Renal pelvis (tissue), 4 donors: Measurements from ENCODE around the gene GOLGA6L10. TPM values are rescaled to one million over a fixed set of nuclear protein-coding genes. Genes with fewer than 3 reads are reported as not detected.
"Not testable (repeated sequence)": the region's sequence is repeated elsewhere in the genome, so short reads cannot be mapped to it uniquely, and the experiment has no call there.

ENCODE experiments used
- DNase-seq: peaks from one replicate; pipeline ENCODE4 v3.0.0-alpha.2; 2013
- polyA plus RNA-seq, 3 donors: library from polyadenylated mRNA; unstranded; fragments of 120-200 nt; gene quantifications; one replicate each; pipeline ENCODE4 v1.2.1, GENCODE V29; 2013; ENCODE audit not compliant: insufficient read length in 3 of 3

Gene GOLGA6L10
- polyA plus RNA-seq, 3 donors, result 0.57 to 15.9 (median 9.3) TPM

DNA sequence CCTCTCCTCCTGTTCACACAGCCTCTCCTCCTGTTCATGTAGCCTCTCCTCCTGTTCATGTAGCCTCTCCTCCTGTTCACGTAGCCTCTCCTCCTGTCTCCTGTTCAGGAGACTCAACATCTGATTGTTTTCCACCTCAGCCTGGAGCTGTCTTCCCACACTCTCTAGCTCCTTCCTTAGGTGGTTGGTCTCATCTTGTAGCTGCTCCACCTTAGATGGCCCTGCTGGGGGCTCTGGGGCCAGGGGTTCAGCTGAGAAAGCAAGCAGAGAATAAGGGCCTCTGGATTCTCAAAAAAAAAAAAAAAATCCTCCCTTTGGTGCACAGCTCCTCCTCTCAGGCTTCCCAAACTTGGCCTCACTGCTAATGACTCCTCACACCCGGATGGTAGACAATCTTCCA lies 4.1 kb downstream of the GOLGA6L10 start:
- not testable (repeated sequence) for DNase-seq

DNA sequence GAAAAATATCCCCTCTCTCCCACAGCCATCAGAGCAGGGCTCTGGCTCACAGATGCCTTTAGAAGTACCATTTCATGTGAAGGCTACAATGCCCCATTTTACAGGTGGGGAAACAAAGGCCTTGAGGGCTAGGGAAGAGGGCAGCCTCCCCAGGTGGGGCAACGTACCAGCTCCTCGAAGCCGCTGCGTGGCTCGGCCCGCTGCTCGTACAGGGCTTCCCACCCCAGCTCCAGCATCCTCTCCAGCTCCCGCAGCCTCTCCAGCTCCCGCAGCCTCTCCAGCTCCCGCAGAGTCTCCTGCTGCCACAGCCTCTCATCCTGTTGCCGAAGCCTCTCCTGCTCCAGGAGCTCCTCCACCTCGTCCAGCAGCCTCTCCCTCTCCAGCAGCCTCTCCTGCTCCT lies 4.9 kb downstream of the GOLGA6L10 start:
- not testable (repeated sequence) for DNase-seq

DNA sequence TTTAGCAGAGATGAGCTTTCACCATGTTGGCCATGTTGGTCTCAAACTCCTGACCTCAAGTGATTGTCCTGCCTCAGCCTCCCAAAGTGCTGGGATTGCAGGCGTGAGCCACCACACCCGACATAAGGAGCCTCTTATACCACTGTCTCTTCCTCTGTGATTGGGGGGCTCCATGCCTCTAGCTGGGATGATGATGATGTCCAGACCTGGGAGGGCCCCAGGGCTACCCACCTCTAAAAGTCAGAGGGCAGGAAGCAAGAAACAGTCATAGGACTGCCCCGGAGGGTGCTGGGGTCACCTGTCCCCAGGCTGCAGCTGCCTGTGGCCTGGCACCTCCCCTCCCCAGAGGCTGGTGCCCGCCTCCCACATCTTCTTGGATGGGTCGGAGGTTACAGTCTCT lies 5.4 kb downstream of the GOLGA6L10 start:
- not testable (repeated sequence) for DNase-seq

DNA sequence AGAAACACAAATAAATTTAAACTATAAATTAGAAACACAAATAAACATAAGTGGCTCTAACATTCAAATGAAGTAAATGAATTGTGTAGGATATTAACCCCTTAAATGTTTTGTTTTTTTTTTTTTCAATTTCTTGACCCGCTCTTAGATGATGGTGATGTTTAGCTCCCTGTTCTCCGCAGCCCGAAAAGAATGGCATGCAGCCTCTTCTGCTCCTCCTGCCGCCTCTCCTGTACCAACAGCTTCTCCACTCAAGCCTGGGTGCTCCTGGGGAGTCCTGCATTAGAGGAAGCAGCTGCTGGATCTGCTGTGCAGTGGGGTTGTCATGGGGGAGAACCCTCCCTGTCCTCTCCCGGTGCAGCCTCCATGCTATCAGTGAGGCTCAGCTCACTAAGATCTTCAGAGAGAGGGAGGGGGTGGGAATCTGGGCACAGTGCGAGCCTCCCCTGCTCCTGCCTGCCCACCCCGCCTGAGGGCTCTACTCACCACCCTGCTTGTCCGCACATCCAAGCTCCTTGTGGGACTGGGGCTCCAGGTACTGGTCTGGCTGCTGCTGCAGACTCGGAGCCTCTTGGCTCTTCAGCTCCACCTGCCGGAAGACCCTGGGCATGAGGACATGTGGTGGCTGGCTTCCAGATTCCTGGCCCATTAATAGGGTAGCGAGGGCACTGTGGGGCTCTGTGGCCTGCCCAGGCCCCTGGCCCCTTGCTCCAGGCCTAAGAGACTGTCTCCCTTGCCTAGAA lies 6.5 kb downstream of the GOLGA6L10 start:
- DNase-seq, result not testable (repeated sequence)

DNA sequence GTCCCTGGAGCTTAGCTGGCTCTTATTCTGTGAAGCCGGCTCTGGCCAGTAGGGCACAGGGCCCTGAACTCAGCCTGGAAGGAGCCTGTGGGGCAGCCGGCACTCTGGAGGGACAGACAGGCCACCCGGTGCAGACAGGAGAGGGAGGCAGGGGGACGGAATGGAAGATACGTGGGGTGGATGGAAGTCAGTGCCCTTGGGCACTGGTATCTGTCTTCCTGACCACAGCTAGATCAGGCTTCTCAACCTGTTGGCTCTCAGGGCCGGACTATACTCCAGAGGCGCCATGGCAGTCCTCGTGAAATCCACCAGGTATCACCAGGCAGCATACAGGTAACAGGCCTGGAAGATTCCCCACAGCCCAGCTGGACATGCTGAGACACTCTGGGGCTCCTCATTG lies 10.7 kb downstream of the GOLGA6L10 start:
- DNase-seq, result not testable (repeated sequence)

DNA sequence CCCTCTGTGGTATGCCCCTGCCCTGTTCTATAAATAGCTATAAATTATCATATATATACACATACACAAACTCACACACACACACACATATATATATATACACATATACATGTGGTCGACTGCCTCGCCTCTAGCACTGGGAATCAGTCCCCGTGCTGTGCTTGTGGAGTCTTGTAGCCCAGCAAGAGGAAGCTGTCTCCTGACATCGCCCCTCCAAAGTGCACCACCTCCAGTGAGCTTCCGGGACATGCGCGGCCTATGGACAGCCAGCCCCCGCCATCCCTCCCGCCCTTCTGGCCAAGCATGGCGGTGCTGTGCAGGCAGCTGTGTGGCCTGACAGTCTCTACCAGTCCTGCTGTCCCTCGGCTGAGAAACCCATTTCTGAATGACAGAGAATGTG lies 11.2 kb downstream of the GOLGA6L10 start:
- DNase-seq, result not testable (repeated sequence)

DNA sequence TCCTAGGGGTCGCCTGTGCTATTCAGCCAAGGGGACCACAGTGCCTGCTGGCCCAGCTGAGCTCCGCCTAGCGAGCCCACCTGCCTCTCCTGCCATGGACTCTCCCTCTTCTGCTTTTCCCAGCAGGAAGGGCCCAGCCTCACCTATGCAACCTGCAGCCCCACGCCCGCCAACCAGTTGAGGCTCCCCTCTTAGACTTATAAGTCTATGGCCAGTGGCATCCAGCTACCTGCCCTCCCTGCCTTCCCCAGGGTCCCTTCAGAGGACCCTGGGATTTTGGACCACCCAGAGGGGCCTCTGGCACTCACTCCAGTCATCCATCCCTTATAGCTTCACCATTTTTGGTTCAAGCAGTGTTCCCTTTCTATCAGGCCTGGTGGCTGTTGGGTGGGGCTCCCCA lies 12.2 kb downstream of the GOLGA6L10 start:
- not testable (repeated sequence) for DNase-seq

DNA sequence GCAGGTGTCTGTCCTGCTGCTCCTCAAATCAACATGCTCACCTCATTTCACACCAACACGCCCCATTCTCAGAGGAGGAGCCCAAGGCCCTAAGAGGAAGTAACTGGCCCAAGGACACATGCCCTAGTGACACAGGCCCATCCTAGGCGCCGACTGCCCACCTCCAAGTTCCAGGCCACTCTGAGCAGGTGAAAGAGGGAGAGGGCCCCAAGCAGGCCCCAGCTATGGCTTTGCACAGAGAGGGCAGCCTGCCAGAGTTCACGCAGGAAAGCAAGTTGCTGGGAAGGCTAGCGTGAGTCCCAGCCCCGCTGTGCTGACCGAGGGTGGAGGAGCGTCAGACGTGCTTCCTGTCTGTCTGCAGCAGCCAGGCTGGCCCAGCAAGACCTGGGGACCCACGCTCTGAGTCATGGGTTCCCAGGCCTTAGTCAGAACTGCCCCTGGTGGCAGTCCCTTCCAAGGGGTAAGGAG lies 13.1 kb downstream of the GOLGA6L10 start:
- DNase-seq, result not testable (repeated sequence)

DNA sequence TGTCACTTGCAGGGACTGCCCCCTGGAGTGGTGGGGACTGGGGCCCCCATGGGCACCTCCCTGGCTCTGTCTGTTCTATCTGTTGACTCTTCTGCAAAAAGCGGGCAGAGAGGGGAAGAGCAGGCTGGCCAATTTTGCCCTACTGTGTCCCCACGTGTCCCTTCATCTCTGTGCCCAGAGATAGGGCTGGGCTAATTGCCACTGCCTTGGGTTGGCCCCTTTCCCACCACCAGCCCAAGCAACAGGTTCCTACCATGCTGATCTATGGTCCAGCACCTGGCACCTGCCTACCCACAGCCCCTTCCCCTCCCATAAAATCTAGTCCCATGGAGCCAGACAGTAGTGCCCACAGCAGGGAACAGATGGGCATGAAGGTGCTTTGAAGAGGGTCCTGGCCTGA lies 14.3 kb downstream of the GOLGA6L10 start:
- not testable (repeated sequence) for DNase-seq

DNA sequence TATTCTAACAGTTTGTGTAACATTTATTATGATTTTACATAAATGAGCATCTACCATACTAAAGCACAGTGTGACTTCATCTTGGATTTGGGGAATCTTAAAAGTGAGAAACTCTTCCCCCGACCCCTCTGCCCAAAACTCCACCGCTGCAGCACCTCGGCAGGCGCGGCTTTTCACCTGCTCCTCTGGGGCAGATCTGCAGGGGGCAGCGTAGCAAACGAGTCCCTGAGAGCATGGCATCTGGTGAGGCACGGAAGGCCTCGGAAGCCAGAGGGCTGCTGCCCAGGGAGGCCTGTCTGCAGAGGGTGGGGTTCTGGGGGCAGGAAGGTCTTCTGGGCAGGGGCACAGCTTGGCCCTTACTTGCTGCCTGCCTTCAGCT lies 14.7 kb downstream of the GOLGA6L10 start:
- not testable (repeated sequence) for DNase-seq

DNA sequence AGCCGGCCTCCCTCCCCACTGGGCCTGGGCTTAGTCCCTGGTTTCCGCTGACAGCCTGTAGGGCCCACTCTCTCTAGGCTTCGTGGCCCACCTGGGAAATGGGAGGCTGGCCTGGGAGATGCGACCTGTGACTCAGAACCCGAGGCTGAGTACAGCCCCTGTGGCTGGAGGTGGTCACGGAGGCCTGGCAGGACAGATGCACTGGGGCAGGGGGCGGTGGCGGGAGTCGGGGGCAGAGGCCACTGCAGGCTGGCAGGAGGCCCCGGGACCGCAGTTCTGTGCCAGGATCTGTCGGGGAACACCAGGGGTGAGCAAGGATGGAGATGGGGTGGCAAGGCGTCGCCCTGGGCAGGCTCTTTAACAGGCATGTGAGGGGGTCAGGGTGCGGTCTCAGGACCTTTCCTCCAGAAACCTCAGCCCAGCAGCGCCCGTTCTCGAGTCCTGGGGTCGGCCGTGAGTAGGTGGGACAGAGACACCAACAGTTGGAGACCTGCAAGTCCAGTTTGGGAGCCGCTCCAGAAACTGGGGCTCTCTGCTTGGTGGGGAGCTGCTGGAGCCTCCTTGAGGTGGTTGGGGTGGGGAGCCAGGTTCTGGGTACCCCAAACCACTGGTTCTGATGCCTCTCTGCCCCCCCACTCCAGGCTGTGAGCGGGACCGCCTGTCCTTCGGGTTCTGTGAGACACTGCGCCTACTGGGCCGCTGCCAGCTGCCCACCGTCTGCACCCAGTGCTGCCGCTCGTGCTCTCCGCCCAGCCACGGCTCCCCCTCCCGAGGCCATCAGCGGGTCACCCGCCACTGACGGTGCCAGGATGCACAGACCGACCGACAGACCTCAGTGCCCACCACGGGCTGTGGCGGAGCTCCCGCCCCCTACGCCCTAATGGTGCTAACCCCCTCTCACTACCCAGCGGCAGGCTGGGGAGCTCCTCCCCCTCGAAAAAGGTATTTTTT lies 15.4 kb downstream of the GOLGA6L10 start:
- DNase-seq, result not testable (repeated sequence)

DNA sequence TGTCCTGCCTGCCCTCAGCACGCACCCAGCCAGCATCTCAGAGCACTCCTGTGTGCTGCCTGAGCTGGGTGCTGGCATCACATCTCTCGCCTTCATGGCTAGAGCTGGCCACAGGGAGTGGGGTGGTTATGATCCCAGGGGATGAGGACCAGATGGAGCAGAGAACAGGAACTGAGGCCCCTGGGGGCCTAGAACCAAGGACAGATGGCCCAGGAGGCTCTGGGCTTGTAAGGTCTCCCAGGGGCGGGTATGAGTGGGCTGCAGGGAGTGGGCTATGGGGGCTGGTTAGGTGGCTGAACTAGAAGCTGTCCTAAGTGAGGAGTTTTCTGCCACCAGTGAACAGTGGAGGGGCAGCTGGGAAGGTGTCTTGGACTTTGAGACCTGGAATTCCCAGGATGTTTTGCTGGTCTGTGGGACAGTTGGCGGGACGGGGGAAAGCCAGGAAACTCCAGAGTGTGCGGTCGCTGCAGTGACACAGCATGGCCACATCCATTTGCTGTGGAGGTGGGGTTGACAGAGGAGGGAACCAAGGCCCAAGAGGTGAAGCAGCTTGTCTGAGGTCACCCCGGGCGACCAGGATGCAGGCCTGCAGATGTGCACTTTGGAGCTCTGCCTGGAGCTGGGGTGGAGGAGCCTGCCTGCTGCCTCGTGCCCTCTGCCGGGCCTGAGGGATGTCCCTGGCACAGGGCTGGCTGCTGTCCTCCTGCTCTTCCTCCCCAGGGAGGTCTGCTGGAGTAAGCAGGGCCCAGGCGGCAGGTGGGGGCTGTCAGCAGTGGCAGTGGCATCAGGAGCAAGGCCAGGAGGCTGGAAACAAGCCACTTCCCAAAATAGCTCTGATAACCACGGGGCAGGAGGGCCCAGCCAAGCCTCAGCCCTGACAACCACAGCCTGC lies 16.3 kb downstream of the GOLGA6L10 start:
- DNase-seq, result not testable (repeated sequence)

DNA sequence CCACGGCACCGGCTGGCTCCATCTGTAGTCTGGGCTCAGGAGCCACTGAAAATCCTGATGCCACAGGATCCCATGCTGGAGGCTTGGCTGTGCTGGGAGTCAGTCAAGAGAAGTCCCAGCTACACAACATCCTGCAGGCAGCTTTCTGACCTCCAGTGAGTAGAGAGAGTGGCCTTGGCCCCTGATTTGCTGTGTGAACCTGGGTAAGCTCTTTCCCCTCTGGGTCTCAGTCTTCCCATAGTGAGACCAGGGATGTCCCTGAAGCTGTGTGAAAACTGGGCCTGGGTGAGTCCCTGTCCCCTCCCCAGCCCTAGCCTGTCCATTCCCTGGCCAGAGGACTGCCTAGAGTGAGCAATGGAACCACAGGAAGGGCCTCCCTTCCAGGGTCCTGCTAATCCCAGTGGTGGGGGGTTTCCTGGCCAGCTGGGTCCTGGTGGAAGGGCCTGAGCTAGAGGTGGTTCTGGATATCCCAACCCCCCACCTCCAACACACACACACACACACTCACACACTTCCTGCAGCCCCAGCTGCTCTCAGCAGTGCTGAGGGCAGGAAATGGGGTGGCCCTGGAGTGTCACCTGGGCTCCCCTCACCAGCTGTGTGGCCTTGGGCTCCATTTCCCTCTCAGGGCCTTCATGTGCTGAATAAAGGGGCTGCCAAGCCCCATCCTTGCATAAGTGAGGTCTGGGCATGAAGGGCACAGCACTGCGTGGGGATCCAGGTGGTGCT lies 17.5 kb downstream of the GOLGA6L10 start:
- not testable (repeated sequence) for DNase-seq

DNA sequence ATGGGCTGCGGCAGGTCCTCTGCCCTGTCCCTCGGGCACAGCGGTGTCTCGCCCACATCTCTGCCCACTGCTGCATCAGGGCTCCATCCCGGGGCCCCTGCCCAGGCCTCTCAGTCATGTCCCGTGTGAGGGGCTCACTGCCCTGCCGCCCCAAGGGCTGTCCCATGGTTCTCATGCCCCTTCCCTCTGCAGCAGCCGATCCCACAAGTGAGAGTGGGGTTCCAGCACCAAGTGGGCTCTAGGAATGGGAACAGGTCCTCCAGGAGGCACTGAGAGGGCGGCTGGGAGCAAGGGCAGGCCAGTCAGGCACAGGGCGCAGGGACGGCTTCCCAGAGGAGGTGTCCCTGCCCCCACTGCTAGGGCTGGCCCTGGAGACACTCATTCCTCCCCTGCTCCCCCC lies 18.4 kb downstream of the GOLGA6L10 start:
- not testable (repeated sequence) for DNase-seq

DNA sequence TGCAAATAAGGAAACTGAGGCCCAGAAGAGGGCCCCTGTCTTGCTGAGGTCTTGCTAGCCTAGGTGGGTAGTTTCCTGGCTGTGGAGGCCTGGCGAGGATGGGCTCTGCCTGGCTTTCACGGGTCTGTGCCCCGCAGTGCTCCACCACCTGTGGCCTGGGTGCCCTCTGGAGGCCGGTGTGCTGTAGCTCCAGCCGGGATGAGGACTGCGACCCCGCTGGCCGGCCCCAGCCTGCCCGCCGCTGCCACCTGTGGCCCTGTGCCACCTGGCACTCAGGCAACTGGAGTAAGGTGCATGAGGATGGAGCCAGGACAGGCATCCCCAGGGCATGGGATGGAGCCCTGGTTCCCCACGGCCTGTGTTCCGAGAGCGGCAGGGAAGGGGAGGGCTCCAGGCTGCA lies 20.2 kb downstream of the GOLGA6L10 start:
- DNase-seq, result not testable (repeated sequence)

DNA sequence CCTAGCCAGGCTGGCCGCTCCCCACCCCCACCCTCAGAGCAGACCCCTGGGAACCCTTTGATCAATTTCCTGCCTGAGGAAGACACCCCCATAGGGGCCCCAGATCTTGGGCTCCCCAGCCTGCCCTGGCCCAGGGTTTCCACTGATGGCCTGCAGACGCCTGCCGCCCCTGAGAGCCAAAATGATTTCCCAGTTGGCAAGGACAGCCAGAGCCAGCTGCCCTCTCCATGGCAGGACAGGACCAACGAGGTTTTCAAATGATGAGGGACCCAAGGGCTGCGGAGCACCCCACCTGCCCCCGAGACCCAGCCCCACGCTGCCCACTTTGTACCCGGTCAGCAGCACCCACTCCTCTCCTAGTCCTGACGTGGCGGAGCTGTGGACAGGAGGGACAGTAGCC lies 21.9 kb downstream of the GOLGA6L10 start:
- not testable (repeated sequence) for DNase-seq

DNA sequence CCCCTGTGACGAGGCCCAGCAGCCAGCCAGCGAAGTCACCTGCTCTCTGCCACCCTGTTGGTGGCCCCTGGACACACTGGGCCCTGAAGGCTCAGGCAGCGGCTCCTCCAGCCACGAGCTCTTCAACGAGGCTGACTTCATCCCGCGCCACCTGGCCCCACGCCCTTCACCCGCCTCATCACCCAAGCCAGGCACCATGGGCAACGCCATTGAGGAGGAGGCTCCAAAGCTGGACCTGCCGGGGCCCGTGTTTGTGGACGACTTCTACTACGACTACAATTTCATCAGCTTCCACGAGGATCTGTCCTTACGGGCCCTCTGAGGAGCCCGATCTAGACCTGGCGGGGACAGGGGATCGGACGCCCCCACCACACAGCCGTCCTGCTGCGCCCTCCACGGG lies 22.4 kb downstream of the GOLGA6L10 start:
- DNase-seq, result not testable (repeated sequence)

DNA sequence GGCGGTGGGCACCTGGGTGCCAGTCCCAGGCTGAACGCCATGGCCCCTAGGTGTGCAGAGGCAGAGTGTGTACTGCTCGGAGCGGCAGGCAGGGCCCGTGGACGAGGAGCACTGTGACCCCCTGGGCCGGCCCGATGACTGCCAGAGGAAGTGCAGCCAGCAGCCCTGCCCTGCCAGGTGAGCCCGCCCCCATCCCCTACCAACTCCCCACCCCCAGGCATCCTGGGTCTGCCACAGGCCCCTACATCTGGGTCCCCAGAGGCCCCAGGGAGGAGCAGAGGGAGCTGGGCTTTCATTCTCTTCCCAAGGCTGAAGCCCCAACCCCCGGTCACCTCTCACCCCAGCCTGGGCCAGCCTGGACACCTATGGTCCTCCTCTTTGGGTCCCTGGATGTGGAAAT lies 23.6 kb downstream of the GOLGA6L10 start:
- DNase-seq, result not testable (repeated sequence)

DNA sequence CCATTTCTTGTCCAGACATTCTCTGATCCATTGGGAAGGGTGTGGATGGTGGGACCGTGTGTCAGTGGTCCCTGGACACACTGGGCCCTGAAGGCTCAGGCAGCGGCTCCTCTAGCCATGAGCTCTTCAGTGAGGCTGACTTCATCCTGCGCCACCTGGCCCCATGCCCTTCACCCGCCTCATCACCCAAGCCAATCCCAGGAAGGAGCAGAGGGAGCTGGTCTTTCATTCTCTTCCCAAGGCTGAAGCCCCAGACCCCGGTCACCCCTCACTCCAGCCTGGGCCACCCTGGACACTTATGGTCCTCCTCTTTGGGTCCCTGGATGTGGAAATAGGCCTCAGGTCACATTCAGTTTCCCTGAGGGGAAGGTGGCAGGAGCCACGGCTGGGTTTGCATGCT lies 24.4 kb downstream of the GOLGA6L10 start:
- DNase-seq, result not testable (repeated sequence)

DNA sequence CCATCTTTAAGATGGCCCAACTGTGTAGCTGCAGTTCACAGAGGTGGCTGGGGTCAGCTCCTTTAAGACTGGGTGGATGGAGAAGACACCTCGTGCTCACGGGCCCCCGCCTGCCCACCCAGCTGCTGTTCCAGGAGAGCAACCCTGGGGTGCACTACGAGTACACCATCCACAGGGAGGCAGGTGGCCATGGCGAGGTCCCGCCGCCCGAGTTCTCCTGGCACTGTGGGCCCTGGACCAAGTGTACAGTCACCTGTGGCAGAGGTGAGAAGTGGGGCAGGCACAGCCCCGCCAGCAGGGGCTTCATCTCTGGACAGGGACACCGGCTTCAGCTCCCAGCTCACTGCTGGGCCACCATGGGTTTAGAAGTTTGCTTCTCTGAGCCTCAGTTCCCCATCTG lies 26.8 kb downstream of the GOLGA6L10 start:
- DNase-seq, result not testable (repeated sequence)

DNA sequence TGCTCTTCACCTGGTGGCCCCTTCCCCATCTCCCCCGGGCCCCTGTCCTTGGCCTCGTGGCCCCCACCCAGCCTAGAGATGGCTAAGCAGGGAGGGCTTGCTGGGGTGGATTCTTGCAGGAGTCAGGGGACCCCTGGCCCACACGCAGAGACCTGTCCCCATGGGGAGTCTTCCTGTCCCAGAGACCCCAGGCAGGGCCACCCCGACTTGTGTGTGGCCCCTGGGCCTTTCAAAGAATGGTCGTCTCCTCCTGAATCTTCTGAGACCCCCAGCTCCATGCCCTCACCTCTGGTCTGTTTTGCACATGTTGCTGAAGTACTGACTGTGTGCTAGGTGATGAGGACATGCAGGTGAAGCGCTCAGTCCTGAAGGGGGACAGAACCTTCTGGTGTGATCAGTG lies 28.4 kb downstream of the GOLGA6L10 start:
- DNase-seq, result not testable (repeated sequence)
